ENCODE data around the gene B4GALT3. TPM values are rescaled to one million over a fixed set of nuclear protein-coding genes. Genes with fewer than 3 reads are reported as not detected.

B4GALT3 gene
- polyA plus RNA-seq, 1 experiment = 39.0 TPM

DNA sequence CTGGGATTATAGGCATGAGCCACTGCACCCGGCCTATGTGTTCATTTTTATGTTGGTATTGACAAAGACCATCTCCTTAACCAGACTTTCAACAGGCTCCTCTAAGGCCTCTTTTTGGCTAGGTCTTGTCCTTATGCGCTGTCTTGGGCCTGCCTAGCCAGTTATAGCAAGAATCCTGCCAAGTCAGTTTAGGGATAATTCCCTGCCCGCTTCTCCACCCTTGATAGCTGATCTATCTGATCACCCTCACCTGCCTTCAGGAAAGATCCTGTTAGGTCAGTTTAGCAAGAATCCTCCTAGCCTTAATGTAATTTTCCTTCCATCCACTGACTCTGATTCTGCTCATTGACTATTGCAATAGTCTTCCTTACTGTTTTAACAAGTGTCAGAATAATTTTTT is 2.4 kb upstream of the B4GALT3 start:
- no peak overlapping the region for H3K4me3 ChIP-seq (ENCODE audit: low read depth, low read length)
- POLR2A ChIA-PET = no interaction called here
- CTCF ChIA-PET = interaction anchor here (0.6 to 4.0 kb wide), 9 partner anchors 10 to 226 kb away, joined by 3 to 34 read pairs (median 3); no protein-coding TSS in a partner anchor
- H3K27me3 ChIP-seq (ENCODE audit: control insufficient read depth, insufficient read depth, low read length) = no peaks in the 10 kb centered on the region
- no peak for DNase-seq (ENCODE audit: low read depth)
- peaks cover 5% of the 10 kb centered on the region for H3K36me3 ChIP-seq (ENCODE audit: control insufficient read depth, insufficient read depth, low read length)
- TF ChIP-seq, protein P1, sequence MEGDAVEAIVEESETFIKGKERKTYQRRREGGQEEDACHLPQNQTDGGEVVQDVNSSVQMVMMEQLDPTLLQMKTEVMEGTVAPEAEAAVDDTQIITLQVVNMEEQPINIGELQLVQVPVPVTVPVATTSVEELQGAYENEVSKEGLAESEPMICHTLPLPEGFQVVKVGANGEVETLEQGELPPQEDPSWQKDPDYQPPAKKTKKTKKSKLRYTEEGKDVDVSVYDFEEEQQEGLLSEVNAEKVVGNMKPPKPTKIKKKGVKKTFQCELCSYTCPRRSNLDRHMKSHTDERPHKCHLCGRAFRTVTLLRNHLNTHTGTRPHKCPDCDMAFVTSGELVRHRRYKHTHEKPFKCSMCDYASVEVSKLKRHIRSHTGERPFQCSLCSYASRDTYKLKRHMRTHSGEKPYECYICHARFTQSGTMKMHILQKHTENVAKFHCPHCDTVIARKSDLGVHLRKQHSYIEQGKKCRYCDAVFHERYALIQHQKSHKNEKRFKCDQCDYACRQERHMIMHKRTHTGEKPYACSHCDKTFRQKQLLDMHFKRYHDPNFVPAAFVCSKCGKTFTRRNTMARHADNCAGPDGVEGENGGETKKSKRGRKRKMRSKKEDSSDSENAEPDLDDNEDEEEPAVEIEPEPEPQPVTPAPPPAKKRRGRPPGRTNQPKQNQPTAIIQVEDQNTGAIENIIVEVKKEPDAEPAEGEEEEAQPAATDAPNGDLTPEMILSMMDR (IDR thresholded peaks at IDR 0.05; ENCODE audit: insufficient read depth, low read depth, low read length) = no peak

DNA sequence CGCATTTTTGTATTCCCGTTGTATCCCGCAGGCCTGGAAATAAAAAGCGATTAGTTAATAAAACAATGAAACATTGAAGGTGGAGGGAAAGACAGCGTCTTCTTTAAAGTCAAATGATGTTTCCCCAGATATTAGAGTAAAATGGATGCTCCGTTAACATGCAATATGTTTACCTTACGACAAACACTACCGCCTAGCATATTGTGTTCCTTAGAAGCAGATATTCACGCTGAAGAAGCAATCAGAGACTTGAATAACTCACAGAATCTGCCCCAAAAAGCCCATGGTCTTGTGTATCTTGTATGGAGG is 583 bp upstream of the B4GALT3 start:
- peak overlapping the region; percentile 95; the same call in 1 of the 2 replicates for H3K4me3 ChIP-seq (ENCODE audit: low read depth, low read length)
- DNase-seq (ENCODE audit: low read depth) = no peak
- TF ChIP-seq, protein P1 (IDR thresholded peaks at IDR 0.05; ENCODE audit: insufficient read depth, low read depth, low read length) = no peak
- POLR2A ChIA-PET = no interaction called here
- CTCF ChIA-PET = interaction anchor here (1.0 kb wide), 1 partner anchor 12 kb away, joined by 3 read pairs; the partner anchor contains the start of gene PPOX
- H3K27me3 ChIP-seq (ENCODE audit: control insufficient read depth, insufficient read depth, low read length) = no peaks in the 10 kb centered on the region
- H3K36me3 ChIP-seq (ENCODE audit: control insufficient read depth, insufficient read depth, low read length) = peaks cover 9% of the 10 kb centered on the region

DNA sequence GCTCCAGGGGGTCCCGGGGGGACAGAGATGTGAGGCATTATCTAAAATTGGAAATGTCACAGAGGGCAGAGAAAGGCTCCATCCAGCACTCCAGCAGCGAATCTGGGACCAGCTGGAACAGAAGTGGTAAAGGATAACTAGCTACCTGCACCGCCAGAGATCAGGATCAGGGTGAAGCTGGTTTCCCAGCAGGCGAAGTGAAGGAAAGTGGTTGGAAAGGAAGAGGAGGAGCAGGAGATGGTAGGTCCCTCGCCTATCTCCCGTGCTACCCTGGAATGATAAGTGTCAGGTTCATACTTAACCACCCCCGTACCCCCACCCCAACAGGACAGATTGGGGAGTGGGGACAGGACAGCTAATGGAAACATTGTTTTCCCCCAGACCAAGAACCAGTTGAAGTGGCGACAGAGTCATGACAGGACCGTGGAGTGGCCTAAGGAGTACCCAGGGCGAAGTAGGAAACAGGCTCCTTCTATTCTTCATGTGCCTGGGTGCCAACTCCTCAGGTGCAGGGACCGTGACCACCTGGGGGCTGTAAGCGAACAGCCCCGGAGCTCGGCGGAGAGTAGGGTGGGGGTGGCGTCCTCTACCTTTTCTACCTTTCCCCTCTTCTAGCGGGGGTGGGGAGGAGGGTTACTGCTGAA is 717 bp downstream of the B4GALT3 start:
- POLR2A ChIA-PET = no interaction called here

DNA sequence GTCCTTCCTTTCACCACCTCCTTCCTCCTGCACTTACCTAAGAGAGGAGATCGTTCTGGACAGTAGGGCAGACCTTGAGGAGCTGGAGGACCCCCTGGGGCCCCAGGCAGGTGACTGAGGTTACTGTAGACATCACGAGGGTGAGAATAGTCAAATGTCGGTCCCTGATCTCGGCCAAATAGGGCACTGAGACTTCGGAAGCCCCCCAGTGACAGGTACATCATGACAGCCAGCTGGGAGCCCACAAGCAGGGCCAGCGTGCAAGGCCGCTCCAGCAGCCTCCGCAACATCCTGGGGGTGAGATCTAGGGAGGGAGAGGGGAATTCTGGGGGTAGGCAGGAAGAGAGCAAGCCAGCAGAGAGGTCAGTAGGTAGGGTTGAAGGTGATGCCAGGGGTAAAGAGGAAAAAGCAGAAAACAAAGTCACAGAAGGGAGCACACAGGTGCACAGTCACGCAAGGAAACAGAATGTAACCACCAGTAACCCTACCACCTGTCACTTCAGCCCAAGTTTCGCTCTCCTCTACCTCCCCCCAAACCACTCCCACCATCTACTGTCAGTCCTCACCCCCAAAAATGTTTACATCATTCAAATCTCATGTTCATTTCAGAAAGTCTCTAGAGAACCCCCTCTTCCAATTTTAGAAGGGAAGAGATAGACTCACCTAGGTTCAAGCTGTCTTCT is 1.4 kb downstream of the B4GALT3 start:
- no peak overlapping the region; the same call in 1 of the 2 replicates for H3K4me3 ChIP-seq (ENCODE audit: low read depth, low read length)
- TF ChIP-seq, protein P1 (IDR thresholded peaks at IDR 0.05; ENCODE audit: insufficient read depth, low read depth, low read length) = no peak
- CTCF ChIA-PET = interaction anchor here (0.9 to 1.9 kb wide), 4 partner anchors 10 to 51 kb away, joined by 3 to 6 read pairs (median 4); partner anchors contain the start of gene PPOX
- DNase-seq (ENCODE audit: low read depth) = no peak
- POLR2A ChIA-PET = no interaction called here
- H3K27me3 ChIP-seq (ENCODE audit: control insufficient read depth, insufficient read depth, low read length) = no peaks in the 10 kb centered on the region
- peaks cover 14% of the 10 kb centered on the region for H3K36me3 ChIP-seq (ENCODE audit: control insufficient read depth, insufficient read depth, low read length)

More for the DNA sequence above, 717 bp downstream of the B4GALT3 start:
- Histone ChIP-seq H3K4me3 (ENCODE audit: low read depth, low read length) (peak overlapping the region; percentile 95), H3K27me3 (ENCODE audit: control insufficient read depth, insufficient read depth, low read length) (no peaks in the 10 kb centered on the region), H3K36me3 (ENCODE audit: control insufficient read depth, insufficient read depth, low read length) (peaks cover 11% of the 10 kb centered on the region)
- TF ChIP-seq, protein P1 (IDR thresholded peaks at IDR 0.05; ENCODE audit: insufficient read depth, low read depth, low read length) = no peak
- DNase-seq (ENCODE audit: low read depth) = no peak
- CTCF ChIA-PET = interaction anchor here (0.6 to 1.9 kb wide), 5 partner anchors 11 to 50 kb away, joined by 3 to 6 read pairs (median 3); partner anchors contain the start of genes FCER1G and PPOX

DNA sequence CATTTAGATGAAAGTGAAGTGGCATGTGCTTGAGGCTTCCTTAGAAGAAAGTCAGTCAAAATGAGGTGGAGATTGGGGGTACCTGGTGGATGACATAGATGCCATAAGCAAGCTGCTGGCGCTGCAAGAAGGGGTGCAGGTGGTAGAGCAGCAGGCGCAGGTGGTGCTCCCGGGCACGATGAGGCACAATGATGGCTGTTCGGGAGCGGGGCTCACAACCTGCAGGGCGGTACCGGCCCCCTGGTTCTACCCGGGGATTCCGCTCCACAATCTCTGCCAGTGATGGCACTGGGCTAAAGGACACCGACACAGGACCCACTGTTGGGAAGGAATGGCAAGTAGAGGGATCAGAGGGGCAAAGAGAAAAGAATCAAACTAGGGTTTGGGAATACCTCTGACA is 2.4 kb downstream of the B4GALT3 start:
- CTCF ChIA-PET = no interaction called here

More for the DNA sequence above, 2.4 kb downstream of the B4GALT3 start:
- POLR2A ChIA-PET = no interaction called here
- no peak overlapping the region for H3K4me3 ChIP-seq (ENCODE audit: low read depth, low read length)
- no peaks in the 10 kb centered on the region for H3K27me3 ChIP-seq (ENCODE audit: control insufficient read depth, insufficient read depth, low read length)
- DNase-seq (ENCODE audit: low read depth) = no peak
- H3K36me3 ChIP-seq (ENCODE audit: control insufficient read depth, insufficient read depth, low read length) = peaks cover 20% of the 10 kb centered on the region
- TF ChIP-seq, protein P1 (IDR thresholded peaks at IDR 0.05; ENCODE audit: insufficient read depth, low read depth, low read length) = no peak

Measured in BJ (cell line).